GM18526 (cell line): Measurements from ENCODE around the gene DYRK3.

Source experiments
- POLR2A ChIP-seq: IDR thresholded peaks from 3 replicates; pipeline ENCODE4 v1.6.1; 2011; ENCODE audit not compliant: insufficient read length; ENCODE audit errors: extremely low read depth

The DYRK3 gene

DNA sequence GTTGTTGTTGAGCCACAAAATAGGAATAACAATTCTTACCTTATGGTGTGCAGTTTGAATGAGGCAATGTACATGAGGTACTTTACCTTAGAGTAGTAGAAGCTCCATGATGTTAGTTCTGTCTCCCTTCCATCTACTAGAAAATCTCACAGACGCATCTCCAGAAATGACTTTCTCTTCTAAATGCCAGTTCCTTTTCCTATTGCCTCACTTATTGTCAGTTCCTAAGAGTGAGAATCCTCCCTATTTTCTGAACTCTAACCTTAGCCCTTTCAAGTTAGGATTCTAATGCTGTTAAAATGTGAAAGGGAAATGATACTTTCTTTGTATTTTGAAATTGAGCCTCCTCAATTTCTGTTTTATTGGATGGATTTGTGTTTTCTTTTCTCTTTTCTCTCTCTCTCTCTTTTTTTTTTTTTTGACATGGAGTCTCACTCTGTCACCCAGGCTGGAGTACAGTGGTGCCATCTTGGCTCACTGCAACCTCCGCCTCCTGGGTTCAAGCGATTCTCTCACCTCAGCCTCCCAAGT is 30.8 kb downstream of the DYRK3 start:
- TF ChIP-seq POLR2A = no peak

DNA sequence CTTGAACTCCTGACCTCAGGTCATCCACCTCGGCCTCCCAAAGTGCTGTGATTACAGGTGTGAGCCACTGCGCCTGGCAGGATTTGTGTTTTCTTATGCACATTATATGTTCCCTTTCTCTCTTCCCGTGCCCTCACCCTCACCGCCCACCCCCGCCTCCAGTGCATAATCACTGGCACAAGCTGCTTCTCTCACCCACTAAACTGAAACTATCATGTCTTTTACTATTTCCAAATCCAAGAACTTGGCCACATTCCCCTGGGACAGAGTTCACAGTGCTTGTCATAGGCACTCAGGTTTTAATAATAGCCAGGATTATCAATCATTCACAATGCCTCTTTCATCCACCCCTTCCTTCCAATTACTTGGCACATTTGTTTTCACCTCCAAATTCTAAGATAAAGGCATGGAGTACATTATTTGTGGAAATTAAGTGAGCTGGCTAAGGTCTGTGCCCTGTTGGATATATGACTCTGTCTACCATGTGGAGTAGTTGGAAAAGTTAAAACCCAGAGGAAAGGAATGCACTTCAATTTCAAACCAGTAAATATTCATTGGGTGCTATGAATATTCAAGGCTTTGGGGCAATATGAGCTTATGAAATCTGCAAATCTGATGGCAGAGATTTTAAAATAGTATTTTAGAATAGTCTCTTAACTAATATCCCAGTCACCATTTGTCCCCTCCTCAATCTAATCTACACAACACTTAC is 31.8 kb downstream of the DYRK3 start:
- TF ChIP-seq POLR2A = no peak

DNA sequence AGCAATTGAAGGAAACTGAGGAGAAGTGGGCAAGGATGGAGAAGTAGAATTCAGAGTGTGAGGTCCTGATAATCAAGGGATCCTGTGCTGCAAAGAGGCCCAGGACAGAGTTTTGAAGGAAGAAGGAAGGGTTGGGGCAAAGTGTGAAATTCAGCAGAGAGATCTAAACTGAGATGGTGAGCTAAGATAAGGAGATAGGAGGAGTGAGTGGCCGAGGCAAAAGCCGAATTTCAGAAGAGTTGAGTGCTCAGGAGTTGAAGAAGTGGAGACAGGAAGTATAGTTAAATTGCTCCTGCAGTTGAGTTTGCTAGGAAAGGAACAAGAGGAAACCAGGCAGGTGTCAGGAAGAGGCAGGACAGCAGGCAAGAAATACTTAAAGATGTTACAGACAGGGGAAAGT is 33.0 kb downstream of the DYRK3 start:
- TF ChIP-seq POLR2A = no peak

DNA sequence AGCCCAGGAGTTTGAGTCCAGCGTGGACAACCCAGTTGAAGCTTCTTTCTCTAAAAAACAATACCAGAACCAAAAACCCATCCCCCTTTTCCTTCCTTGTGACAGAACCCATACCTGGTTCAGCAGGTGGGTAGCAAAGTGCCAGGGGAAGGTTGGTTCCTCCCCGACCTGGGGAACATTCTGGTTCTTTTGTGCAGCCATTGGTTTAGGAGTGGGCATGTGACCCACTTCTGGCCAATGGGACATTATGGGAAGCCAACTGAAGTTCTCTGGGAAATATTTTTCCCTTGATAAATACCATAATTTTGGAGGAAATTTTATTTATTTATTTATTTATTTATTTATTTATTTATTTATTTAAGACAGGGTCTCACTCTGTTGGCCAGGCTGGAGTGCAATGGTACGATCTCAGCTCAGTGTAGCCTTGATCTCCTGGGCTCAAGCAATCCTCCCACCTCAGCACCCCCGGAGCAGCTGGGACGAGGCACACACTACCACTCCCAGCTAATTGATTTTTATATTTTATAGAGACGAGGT is 33.6 kb downstream of the DYRK3 start:
- no peak for TF ChIP-seq POLR2A

DNA sequence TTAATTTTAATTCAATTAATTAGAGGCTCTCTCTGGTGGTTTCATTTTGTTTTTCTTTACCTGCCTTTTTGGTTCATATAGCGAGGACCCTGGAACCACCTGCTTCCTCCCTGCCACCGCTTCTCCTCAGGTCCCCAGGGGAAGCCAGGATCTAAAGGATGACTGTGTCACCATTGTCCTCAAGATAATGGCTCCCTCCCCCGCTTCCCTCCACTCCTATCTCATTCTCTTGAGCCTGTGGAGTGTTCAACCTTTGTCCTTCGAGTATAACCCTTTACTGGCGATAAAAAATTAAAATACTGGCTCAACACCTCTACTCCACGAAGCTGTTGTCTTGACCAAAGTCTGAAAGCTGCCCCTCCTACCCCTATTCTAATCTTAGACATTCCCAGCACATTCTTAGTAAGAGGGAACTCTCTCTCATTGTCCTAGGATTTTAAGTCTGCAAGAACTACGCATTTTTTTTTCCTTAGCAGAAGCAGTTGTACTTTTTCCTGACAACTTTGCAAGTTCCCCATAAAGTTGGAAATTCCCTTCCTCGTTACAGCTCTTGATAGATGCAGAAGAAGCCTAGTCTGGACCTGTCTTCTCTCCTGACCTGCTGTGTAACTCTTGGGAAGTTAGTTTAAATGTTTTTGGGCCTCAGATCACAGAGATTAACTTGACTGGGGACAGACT is 36.8 kb downstream of the DYRK3 start:
- no peak for TF ChIP-seq POLR2A

DNA sequence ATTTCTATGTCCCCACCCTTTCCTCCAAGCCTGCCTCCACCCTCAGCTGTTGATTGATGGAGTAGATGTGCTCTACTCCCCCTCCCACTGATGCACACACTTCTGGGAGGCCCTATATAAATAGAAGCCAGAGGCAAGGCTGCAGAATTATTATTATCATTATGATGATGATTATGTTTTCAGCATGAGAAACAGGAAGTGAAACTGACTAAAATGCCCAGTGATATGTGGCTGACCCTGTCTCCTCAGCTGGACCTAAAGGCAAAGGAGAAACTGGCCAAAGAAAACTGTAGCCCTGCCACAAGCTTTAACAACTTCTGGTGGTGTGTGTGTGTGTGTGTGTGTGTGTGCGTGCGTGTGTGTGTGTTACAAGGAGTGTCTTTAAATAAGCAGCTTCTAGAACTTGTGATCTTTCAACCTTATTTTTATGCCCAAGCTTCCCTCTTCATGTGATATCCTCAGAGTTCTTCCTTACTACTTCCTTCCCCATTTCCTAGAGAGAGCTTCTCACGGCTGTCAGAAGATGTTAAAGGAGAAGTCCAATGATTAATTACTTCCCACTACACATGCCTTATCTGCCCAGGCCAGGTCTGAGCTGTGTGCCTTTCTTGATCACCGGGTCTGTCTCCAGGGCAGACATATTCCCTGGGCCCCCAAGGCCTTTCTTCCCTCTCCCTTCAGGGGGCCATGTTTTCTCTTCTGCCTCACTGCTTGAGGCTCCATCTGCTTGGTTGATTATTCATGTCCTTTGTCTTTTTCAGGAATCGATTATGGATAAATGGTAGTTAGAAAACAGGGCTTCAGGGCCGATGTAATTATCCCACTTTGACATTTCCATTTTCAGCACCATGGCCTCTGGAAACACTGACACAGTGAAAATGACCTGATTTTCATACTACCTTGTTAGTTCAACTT is 37.8 kb downstream of the DYRK3 start:
- no peak for TF ChIP-seq POLR2A

DNA sequence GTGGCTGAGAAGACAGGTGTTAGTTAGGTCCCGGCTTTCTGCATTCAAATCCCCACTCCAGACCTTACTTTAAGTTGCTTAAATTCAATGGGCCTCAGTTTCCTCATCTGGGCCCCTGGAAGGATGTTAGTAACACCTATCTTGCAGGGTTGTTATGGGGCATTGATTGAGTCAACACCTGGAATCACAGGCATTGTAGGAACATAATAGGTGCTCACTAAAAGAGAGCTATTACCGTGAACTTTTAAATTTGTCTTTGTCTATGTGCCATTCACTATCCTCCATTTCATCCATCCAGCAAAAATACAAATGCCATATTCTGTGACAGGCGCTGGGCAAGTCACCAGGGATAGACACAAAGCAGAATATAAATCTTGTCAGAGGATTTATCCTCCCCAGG is 38.9 kb downstream of the DYRK3 start:
- TF ChIP-seq POLR2A = no peak

DNA sequence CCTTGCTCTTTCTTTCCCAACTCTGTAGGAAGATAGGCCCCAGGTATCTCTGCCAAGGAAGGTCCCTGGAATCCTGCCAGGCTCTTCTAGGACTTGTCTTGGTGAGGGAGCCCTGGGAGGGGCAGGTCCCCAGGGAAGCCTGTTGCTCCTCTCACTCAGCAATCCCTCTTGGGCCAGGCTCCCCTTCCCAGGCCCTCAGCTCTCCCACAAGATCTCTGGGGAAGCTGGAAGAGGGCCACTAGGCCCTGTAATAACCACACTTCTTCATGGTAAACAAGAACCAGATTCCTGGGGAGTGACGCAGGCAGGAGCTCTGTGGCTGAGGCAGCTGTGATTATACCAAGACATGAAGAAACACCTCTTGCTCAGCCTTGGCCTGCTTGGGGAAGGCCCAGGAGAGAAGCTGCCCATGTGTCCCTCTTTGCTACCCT is 39.4 kb downstream of the DYRK3 start:
- TF ChIP-seq POLR2A = no peak

DNA sequence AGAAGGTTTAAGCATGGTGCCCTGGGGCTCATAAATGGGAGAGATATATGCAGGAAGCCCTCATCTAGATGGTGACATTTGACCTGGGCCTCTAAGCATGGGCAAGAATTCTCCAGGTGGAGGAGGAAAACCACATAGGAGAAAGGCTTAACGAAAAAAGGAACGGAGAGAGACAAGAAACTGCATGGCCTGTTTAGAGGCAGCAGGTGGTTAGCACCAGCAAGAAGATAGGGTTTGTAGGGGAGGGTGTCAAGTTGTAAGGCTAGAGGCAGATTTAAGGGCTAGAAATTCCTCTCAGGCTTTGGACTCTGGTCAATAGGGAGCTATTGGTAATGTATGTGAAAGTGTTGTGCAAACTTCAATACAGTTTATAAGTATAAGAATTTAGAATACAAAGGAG is 41.2 kb downstream of the DYRK3 start:
- TF ChIP-seq POLR2A = no peak

DNA sequence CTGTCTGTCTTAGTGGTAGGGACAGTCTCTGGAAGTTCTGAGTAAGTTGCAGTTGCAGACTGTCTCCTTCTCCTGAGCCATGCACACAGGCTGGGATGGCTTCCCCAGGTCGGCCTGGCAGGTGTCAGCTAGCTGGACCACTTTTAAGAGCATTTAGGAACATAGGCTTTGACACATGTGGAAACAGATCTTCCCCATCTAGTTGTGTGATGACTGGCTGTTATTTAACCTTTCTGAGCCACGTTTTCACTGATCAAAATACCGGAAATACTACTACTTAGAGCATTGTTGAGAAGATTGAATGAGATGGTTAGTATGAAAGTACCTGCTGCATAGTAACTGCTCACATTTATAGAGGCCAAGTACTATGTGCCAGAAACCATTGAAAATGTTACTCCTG is 43.2 kb downstream of the DYRK3 start:
- TF ChIP-seq POLR2A = no peak

DNA sequence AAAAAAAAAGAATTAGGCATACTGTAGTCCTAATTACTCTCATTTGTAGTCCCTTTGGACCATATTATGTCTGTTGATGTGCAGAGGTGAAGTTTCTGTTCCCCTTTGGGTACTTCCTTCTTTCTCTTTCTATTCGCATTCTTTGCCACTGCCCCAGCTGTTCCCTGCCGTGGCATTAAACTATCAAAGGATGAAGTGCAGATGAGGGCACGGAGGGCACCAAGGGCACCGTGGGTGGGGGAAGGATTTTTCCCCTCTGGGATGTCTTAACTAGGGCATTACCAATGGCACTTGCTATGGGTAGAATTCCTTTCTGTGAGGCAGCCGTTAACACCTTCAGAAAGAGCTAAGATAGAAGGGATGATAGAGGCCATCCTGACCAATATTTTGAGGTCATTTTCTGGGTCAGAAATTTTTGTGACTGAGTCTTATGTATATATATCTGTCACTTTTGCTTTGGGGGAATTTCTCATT is 44.4 kb downstream of the DYRK3 start:
- TF ChIP-seq POLR2A = no peak

DNA sequence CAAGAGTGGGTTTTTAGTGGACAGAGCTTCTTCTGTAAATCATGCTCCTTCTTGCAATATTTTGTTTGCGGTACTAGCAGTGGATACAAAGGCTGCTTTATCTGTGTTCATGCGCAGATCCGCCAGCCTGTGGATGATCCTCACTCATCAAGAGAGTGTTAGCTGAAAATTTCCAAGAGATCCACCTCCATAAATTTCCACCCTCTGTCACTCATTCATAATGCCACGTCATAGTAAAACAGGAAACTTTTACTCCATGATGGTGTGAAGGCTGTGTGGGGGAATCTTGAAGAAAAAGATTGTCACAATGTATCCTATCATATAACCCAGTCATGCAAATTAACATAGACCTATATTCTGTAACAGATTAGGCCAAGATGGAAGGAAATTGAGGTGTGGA is 44.9 kb downstream of the DYRK3 start:
- no peak for TF ChIP-seq POLR2A

DNA sequence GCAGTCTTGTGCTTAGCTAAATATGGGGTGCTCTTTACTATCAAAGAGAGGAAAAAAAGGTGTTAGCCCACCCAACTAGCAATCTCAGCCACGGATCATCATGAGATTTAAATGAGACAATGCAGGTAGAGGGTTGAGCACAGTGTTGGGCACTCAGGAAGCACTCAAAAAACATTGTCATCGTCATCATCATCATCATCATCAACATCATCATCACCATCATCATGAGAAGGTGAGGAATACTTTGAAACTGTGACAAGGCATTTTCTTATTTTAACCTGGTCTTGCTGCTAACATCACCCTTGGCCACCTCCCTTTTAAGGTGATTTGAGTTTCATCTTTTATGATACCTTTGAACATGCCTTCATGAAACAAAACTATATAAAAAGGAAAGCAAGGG is 46.0 kb downstream of the DYRK3 start:
- no peak for TF ChIP-seq POLR2A

DNA sequence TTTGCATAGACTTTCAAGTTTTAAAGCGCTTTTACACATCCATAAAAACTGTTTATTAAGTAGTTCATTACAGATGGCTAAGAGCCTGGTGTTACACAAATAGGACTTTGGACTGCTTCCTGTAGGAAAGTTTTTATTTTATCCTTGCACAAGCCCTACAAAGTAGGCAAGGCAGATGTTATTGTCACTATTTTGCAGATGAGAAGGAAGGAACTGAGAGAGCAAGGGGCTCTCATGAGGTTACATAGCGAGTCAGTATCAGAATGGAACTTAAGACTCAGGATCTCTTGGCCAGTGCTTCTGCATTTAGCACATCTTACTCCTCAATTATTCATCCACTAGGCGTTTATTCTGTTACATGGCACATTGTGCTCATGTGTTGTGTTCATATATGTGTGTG is 46.8 kb downstream of the DYRK3 start:
- TF ChIP-seq POLR2A = no peak

DNA sequence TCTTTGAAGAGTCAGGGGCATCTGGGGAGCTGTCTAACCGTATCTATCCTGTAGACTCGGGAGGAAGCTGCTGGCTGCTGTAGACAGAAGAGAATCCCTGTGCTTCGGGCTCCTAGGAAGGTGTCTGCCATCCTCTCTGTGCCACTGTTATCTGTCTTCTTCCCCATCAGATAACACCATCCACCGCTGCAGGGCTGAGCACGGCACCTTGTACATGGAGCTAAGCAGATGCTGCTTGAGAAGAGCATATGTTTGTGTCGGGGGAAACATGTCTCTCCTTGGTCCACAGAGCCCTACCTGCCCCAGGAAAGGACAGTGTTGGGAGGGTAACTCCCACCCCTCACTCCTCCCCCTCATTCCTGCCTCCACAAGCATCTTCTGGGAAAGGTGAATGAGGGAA is 48.0 kb downstream of the DYRK3 start:
- TF ChIP-seq POLR2A = no peak

DNA sequence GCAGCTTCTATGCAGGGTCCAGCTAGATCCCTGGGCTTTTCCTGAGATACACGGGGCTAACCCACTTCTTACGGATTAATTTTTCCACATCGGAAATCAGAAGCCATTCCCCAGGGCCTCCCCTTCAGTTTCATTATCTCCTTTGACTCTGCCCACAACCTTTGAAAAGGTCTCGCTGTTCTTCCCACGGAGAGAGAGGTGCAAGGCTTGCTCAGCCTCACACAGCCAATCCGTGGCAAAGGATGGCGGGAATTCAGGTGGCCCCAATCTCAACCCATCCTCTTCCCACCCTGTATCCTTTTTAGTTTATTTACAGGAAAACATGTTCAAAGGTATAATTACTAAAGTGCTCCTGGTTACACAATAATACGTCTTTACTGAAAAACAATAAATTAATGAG is 48.7 kb downstream of the DYRK3 start:
- TF ChIP-seq POLR2A = no peak
